Measurements from ENCODE around the gene LLGL1. TPM values are rescaled to one million over a fixed set of nuclear protein-coding genes. Genes with fewer than 3 reads are reported as not detected.

Gene LLGL1
- total RNA-seq, 1 donor from 2014 or later: 99.3 TPM

GRCh38 chr17:18226284-18226945, 980 bp downstream of the LLGL1 start:
- Mint-ChIP-seq H3K9me3 (no peaks in the 10 kb centered on the region), H3K4me3 (peak overlapping the region; percentile 96), H3K27me3 (ENCODE audit: low read depth) (no peaks in the 10 kb centered on the region), H3K36me3 (ENCODE audit: low read depth) (no peaks in the 10 kb centered on the region), H3K27ac (ENCODE audit: unreplicated experiment) (peak overlapping the region; percentile 94), H3K4me1 (peaks cover 63% of the 10 kb centered on the region)
- DNase-seq (ENCODE audit: low read depth, low spot score): no peak
- no peak for TF ChIP-seq CTCF (conservative IDR thresholded peaks at IDR 0.05)

GRCh38 chr17:18227635-18228034, 2.2 kb downstream of the LLGL1 start:
- H3K27ac Mint-ChIP-seq (ENCODE audit: unreplicated experiment): no peak overlapping the region
- peak overlapping the region; percentile 96 for H3K4me3 Mint-ChIP-seq
- no peaks in the 10 kb centered on the region for H3K27me3 Mint-ChIP-seq (ENCODE audit: low read depth)
- TF ChIP-seq CTCF (conservative IDR thresholded peaks at IDR 0.05): no peak
- H3K9me3 Mint-ChIP-seq: no peaks in the 10 kb centered on the region
- DNase-seq (ENCODE audit: low read depth, low spot score): no peak
- H3K36me3 Mint-ChIP-seq (ENCODE audit: low read depth): no peaks in the 10 kb centered on the region
- H3K4me1 Mint-ChIP-seq: peaks cover 68% of the 10 kb centered on the region

- DNase-seq (ENCODE audit: low read depth, low spot score): no peak
- Mint-ChIP-seq H3K4me1 (peaks cover 68% of the 10 kb centered on the region), H3K27me3 (ENCODE audit: low read depth) (no peaks in the 10 kb centered on the region), H3K9me3 (no peaks in the 10 kb centered on the region), H3K4me3 (peak overlapping the region; percentile 96), H3K27ac (ENCODE audit: unreplicated experiment) (peak overlapping the region; percentile 47), H3K36me3 (ENCODE audit: low read depth) (no peaks in the 10 kb centered on the region)
- TF ChIP-seq CTCF (conservative IDR thresholded peaks at IDR 0.05): no peak
Measured at GRCh38 chr17:18228176-18228682, 2.8 kb downstream of the LLGL1 start.

- peak overlapping the region; percentile 72 for H3K4me3 Mint-ChIP-seq
- H3K27me3 Mint-ChIP-seq (ENCODE audit: low read depth): no peaks in the 10 kb centered on the region
- no peak for DNase-seq (ENCODE audit: low read depth, low spot score)
- no peak overlapping the region for H3K27ac Mint-ChIP-seq (ENCODE audit: unreplicated experiment)
- H3K4me1 Mint-ChIP-seq: peaks cover 64% of the 10 kb centered on the region
- no peak for TF ChIP-seq CTCF (conservative IDR thresholded peaks at IDR 0.05)
- no peaks in the 10 kb centered on the region for H3K36me3 Mint-ChIP-seq (ENCODE audit: low read depth)
- no peaks in the 10 kb centered on the region for H3K9me3 Mint-ChIP-seq
Measured at GRCh38 chr17:18229254-18229653, 3.8 kb downstream of the LLGL1 start.

GRCh38 chr17:18229771-18230170, 4.3 kb downstream of the LLGL1 start:
- Mint-ChIP-seq H3K4me3 (peak overlapping the region; percentile 72), H3K27me3 (ENCODE audit: low read depth) (no peaks in the 10 kb centered on the region), H3K9me3 (no peaks in the 10 kb centered on the region), H3K4me1 (peaks cover 59% of the 10 kb centered on the region), H3K27ac (ENCODE audit: unreplicated experiment) (no peak overlapping the region), H3K36me3 (ENCODE audit: low read depth) (no peaks in the 10 kb centered on the region)
- TF ChIP-seq CTCF (conservative IDR thresholded peaks at IDR 0.05): no peak
- no peak for DNase-seq (ENCODE audit: low read depth, low spot score)

All from neural crest cell (in vitro differentiated cells).